HG02610 (cell line): ENCODE data around the gene DIP2C.
"Not testable (repeated sequence)": the region's sequence is repeated elsewhere in the genome, so short reads cannot be mapped to it uniquely, and the experiment has no call there.

ENCODE experiments used
- ATAC-seq: cut with Tn5 transposase; IDR thresholded peaks from one replicate; pipeline ENCODE4 v1.9.1; 2021; ENCODE audit warnings: mild to moderate bottlenecking, moderate library complexity; ENCODE audit not compliant: unreplicated experiment

DIP2C gene

DNA sequence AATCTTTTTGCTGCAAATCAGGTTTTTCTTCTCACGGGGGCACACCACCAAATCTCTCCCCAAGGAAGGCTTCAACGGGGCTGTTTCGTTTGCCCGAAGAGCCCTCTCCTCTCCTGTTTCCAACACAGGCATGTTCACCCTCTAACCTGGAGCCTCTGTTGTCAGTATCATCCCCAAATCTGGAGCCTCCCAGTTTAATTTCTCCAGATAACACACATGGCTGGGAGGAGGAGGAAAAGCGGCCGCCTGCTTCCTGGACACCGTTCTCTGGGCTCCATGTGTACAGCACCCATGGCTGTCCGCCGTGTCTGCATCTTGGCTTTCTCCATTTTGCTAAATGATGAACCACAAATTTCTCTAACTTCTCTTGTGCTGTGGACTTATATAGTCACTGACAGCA lies 214.5 kb downstream of the DIP2C start:
- ATAC-seq = no peak

DNA sequence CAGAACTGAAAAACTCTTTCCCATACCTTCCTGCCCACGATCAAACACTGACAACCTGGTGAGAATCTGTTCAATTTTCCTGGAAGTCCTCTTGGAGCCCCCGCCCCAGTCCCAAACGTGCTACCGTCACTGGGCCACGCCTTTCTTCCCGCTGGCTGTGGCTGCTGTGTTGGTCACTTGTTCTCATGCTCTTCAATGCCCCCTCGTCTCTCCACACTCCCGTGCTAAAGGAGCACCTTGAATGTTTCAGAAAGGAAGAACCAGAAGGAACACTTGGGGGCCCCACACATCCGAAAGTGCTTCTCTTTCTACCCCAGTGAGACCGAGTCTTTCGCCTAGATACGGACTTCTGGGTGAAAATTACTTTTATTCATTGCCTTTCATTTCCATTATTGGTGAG lies 215.1 kb downstream of the DIP2C start:
- ATAC-seq = no peak

DNA sequence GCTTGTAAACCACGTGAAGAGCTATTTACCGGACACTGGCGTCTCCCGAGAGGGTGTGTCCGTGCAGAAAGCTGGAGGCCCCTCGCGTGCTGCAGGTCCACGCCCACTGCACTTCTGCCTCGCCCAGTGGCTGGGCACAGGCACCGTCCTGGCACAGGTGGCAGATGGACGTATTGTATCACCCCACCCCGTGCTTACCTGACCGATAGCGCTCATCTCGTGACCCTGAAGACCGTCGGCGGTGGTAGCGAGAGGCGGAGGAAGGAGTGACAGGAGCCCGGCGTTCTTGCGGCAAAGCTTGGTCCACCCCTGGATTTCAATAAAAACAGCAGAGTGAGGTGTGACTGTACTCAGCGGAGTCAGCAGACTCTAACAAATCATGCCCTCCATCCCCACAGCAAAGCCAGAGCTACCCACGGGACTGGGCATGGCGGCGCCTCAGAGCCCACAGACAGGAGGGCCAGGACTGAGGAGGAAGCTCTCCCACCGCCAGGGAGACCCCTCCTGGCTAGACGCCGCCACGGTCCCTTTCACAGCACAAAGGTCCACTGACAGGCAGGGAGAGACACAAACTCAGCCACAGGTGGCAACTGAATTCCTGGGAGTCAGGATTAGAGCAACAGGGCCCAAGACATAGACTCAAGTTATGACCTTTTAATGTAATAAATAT lies 217.1 kb downstream of the DIP2C start:
- ATAC-seq = no peak

DNA sequence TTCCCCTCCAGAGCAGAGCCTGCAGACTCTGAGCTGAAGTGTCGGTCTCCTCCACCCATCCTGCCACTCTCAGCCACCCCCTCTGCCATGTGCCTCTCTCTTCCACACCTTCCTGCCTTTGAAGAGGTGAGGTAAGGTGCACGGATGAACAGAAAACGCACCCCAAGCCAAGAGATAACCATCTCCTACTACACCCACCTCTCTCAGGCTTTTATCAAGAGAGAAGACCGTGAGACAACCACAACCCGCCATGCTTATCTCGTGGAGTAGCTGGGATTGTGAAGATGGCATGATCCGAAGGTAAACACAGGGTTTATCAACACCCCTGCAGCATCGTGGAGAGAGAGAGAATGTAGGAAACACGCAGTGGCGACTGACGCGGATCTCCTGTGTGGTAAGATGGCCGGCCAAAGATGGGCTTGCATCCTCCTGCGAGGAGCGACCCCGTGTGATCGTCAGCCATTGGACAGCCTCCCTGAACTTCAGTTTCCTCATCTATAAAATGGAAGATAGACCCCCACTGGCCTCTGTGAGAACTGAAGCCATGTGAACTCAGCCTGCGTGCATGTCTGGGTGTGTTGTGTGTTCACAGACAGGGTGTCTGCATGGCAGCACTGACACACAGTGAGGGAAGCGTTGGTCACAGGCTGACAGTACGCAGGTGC lies 219.0 kb downstream of the DIP2C start:
- no peak for ATAC-seq

DNA sequence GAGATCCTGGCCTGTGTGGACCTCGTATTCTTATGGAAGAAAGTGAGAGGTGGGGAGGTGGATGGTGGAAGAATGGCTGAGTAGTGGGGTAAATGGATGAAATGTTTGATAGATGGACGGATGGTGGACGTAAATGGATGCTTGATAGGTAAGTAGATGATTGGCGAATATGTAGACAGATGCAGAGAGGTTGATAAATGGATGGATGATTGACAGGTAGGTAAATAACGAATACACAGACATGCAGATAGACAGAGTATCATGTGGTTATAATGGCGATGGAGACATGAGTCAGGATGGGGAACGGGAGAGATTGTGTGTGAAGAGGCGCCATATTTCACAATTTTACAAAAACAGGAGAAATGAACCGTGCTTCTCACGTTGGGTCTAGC lies 219.5 kb downstream of the DIP2C start:
- ATAC-seq = no peak

DNA sequence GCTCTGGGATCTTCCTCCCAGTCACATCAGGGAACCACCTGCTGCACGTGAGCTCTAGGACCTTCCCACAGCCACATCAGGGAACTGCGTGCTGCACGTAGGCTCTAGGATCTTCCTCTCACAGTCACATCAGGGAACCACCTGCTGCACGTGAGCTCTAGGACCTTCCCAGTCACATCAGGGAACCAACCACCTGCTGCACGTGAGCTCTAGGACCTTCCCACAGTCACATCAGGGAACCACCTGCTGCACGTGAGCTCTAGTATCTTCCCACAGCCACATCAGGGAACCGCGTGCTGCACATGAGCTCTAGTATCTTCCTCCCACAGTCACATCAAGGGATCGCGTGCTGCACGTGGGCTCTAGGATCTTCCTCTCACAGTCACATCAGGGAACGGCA lies 229.7 kb downstream of the DIP2C start:
- ATAC-seq = no peak

DNA sequence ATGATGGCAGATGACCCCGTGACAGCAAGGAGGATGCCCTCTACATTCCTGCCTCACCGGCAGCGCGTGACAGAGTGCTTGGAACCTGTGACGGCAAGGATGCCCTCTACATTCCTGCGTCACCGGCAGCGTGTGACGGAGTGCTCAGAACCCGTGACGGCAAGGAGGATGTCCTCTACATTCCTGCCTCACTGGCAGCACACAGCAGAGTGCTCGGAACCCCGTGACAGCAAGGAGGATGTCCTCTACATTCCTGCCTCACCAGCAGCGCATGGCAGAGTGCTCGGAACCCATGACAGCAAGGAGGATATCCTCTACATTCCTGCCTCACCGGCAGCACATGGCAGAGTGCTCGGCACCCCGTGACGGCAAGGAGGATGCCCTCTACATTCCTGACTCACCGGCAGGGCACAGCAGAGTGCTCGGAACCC lies 231.0 kb downstream of the DIP2C start:
- no peak for ATAC-seq

DNA sequence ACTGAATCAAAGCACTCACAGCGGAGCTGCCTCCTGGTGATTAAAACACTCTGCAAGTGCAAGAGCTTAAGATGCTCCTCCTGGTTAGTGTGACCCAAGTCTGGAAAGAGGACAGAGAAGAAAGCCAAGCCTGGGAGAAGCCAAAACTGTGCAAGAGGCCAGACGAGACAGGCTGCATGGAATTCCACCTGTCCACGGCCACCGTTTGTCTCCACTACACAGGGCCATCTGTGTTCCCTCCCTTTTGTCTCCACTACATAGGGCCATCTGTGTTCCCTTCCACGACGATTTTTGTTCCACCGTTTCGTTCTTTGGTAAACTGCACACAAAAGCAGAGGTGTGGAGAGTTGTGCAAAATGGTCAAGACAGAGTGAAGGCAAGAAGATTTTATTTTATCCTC lies 233.0 kb downstream of the DIP2C start:
- no peak for ATAC-seq

DNA sequence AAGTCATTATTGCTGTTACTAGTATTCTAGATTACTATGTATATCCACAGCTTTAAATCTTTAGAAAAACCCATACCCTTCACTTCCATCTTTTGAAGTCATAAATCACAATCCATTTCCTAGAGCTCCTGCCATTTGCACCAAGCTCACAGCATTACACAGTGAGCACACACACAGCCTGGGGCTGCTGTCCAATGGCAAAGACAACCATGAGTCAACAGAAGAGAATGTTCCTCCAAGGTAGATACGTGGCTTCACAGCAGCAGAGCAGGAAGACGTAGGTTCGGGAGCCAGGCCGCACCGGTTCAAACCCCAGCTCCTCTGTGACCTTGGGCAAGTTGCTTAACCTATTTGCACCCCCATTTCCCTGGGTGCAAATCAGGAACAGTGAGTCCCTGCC lies 234.6 kb downstream of the DIP2C start:
- ATAC-seq = no peak

DNA sequence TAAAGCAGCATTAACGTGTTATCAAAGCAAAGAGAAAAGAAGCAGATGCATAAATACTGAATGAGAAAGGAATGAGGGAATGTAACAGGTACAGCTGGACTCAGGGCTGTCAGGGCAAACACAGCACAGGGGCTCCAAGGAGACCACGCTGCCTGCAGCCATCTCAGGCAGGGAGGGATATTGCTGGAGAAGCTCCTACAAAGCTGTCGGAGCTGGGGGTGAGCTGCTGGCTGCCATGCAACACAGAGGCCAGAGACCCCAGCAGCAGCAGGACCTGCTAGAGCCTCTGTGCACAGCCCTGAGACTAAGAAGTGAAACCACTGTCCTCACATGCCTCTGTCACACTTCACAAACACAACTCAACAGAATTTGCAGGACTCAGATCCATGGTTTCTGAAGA lies 235.8 kb downstream of the DIP2C start:
- no peak for ATAC-seq

DNA sequence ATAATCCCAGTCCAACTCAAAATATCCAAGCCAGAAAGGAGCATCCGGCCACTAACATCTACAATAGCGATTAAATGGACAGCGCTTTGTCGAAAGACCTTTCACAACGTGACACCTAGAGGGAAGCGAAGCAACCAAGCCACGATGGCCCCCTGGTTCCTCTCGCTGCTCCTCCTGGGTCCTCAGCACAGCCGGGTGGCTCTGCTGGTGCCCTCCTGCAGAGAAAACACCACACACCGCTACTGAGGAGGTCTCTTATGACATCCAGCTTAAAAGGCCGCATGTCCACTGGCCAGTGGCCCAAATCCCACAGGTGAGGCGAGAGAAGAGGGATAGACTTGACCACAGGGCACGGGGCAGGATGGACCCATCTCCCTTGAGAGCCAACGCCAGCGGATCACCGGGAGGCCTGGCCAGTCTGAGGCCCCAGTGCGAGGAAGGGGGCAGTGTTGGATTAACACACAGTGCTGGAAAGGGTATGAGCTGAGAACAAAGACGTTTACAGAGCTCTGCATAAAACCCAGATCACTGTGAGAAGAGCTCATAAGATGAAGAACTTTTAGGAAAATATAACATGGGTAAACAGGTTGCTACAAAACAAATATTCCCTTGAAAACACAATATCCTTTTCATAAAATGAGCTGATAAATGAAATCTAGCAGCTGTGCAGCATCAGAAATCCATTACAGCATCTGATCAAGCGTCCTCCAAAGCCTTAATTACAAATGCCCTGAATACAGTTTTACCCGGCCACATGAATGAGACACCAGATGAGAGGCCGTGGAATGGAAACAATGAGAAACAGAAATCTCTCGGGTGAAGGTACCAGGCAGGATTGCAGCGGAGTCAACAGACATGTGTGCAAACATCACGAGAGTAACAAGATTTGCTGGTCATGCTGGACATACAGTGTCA lies 236.7 kb downstream of the DIP2C start:
- ATAC-seq = no peak

DNA sequence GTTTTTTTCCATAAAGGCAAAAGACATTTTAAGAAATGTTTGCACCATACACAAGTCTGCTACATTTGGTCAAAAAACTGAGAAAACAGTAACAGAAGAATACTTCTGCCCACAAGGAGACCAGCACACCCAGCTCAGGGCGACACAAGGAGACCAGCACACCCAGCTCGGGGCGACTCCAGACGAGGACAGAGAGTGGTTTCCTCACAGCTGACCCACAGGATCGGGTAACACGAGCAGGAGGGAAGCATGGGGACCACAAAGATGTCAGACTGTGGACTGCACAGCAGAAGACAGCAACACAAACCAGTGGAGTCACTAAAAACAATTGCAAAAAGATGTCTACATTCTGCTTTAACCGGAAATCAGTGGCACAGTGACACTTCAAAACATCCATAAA lies 237.6 kb downstream of the DIP2C start:
- no peak for ATAC-seq

DNA sequence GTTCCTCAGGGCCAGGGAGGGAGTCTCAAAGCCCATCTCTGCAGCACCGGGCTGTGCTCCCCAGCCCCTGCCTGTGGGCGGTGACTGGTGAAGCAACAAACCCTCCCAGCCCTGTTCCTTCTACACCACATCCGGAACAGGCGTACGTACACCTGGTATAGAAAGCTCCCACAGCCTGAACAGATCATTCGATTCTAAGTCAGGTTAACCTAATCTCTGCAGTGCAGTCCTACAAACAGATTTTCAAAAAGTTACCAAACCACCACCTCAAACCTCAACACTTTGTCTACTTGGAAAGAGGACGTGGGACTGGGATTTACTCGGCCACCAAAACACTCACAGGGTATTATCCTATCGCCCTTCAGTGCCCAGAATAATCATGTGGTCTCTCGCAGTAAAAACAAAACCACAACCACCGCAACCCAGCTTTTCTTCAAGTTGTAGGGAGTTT lies 238.4 kb downstream of the DIP2C start:
- ATAC-seq = peak; percentile 95

DNA sequence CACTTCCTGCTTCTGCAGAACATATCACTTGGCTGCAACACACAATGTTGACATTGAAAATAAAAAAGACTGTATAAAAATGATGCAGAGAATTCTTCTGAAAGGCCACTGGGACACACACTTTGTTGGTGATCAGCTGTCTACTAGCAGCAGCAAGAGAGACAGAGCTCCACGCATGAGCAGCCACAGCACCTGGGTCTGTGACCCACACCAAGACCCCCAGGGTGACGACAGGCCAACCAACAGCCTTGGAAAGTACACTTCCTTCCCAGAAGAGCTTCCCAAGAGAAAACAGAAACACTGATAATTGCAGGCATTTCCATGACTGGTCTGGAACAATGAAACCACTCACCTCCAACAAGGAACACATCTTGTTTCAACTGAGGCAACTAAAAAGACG lies 239.0 kb downstream of the DIP2C start:
- ATAC-seq = peak; percentile 10

DNA sequence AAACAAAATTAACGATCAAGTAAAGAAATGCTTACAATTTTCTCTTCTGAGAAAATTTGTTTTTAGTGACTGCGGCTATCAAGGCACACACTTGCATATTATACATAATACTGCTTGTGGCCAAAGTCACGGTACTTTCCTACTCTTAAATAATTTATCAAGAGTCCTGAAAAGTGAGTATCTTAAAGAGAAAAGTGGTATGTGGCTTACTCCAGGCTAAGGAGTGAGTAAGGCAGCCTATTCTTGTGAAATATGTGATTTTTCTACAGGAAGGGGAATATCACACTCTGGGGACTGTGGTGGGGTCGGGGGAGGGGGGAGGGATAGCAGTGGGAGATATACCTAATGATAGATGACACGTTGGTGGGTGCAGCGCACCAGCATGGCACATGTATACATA lies 240.1 kb downstream of the DIP2C start:
- ATAC-seq = not testable (repeated sequence)

DNA sequence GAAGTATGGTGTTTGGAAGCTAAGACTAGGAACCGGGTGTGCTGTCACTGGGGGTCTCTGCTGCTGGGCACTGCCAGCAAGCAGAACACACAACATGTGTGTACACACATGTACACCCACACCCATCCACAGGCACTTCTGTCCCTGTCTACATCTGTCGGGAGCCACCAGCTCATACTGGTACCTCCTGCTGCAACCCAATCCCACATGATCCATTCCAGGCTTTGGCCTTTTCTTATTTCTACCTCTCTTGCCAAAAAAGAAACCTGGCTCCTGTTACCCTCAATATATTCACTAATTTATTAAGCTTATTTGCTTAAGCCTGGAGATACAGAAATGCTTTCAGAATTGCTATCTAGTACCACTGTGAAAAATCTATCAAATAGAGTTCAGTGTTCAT lies 246.0 kb downstream of the DIP2C start:
- no peak for ATAC-seq

DNA sequence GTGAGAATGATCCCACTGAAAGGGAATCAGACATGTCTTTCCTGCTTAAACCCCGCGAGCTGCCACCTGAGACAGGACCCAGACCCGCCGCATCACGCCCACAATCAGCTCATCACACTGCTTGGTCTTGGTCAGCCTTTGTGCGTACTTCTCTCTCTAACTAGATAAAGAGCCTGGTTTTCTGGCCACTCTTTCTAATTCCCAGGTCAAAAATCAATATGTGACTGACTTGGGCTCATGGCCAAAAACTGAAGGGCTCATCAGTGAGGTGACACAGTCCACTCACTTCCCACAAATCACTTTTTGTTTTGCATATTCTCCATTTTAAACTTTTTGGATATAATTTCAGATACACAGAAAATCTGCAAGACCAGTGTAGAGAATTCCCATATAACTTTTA lies 247.3 kb downstream of the DIP2C start:
- ATAC-seq = no peak

DNA sequence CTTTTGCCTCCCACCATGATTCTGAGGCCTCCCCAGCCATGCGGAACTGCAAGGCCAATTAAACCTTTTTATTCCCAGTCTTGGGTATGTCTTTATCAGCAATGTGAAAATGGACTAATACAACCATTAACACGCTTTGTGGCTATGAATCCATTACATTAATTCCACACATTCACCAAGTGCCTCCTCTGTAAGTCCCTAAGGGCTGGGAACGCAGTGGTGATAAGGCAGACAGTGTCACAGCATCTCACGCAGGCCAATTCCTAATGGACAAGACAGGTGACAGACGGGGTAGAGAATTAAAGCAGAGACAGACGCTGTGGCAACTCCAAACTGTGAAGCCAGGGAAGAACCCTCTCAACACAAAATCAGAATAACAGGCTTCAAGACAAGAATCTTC lies 247.8 kb downstream of the DIP2C start:
- no peak for ATAC-seq

DNA sequence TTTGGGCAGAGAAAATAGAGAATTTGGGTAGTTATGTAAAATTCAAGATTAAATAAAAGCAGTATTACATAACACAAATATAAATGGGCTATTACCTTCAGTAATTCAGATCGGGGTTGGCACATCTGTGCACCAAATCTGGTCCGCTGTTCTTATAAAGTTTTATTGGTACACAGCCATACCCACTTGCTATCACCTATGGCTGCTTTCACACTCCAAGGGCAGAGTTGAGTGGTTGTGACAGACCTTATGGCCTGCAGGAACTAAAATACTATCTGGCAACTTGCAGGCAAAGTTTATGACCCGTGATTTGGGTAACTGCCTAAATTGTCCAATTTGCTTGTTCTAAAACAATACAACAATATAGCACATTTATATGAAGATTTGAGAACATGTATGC lies 249.3 kb downstream of the DIP2C start:
- ATAC-seq = no peak

DNA sequence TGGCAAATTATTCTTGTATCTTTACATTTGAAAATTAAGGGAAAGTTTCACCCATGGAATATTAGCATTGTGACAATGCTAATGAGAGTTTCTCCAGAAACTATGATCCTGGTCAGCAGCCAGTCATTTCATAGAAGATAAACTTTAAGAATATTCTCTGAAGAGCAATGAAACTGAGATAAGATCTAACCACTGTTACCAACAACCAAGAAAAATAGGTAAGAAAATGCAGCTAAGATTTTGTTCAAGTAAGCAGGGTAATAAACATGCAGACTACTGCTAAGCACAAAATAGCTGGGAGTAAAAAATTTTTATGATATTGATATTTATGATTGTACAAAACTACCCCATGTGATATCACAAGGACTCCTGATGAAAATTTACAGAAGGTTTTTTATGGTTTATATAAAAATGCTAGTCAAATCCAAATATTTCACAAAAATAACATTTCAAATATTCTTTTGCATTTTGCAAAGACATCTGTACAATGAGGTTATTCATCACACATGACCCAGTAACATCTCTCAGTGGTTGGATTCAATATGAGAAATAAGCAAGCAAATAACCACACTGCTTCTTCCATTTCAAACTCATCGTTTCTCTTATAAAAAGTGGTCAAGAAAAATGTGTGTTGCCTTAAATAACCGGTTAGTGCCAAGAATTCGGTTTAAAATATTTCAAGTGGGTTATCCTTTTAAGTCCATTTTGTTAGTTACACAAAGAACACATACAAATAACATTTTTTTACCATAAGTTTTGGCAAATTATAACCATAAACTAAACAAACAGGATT lies 251.6 kb downstream of the DIP2C start:
- no peak for ATAC-seq
